Right lobe of liver (tissue), 6 donors: Measurements from ENCODE around the gene SPTY2D1. TPM values are rescaled to one million over a fixed set of nuclear protein-coding genes. Genes with fewer than 3 reads are reported as not detected.
"Not testable (repeated sequence)": the region's sequence is repeated elsewhere in the genome, so short reads cannot be mapped to it uniquely, and the experiment has no call there.

Experiments used
- ATAC-seq, 4 donors: fragments of 200-7000 bp; cut with Tn5 transposase; one replicate each; pipeline ENCODE4 v1.9.1; 2020; ENCODE audit warnings: mild to moderate bottlenecking in 4 of 4, moderate library complexity in 4 of 4
- DNase-seq, 3 donors: peaks; one replicate each; pipeline ENCODE4 v3.0.0-alpha.2; 2020
- H3K27ac ChIP-seq, 3 donors: fragments of 200-600 bp; one replicate each; pipeline ENCODE4 v1.8.0; 2022
- H3K27me3 ChIP-seq, 2 donors: fragments of 200-600 bp; one replicate each; pipeline ENCODE4 v1.8.0; 2022
- H3K36me3 ChIP-seq, 4 donors: fragments of 200-600 bp; sonication (generic) in 1 of 4; one replicate each; pipeline versions ENCODE4 v1.5.1 to v1.8.0; 2017 to 2022; ENCODE audit warnings: control low read depth in 1 of 4
- H3K4me1 ChIP-seq, 4 donors: fragments of 200-600 bp; sonication (generic) in 1 of 4; one replicate each; pipeline versions ENCODE4 v1.5.1 to v1.8.0; 2017 to 2022; ENCODE audit warnings: control low read depth in 1 of 4
- H3K4me3 ChIP-seq, 3 donors: fragments of 200-600 bp; one replicate each; pipeline ENCODE4 v1.8.0; 2022
- H3K9me3 ChIP-seq, 4 donors: fragments of 200-600 bp; sonication (generic) in 1 of 4; one replicate each; pipeline versions ENCODE4 v1.5.1 to v1.8.0; 2017 to 2022; ENCODE audit warnings: control low read depth in 1 of 4
- POLR2A ChIP-seq: fragments of 450-650 bp; IDR thresholded peaks from one replicate; pipeline ENCODE4 v1.6.1; 2017; ENCODE audit warnings: antibody characterized with exemption, mild to moderate bottlenecking
- WGBS: methylation state at CpG from one replicate; pipeline ENCODE4 v1.1.6; 2018; ENCODE audit warnings: low coverage, low lambda C conversion rate; ENCODE audit not compliant: insufficient coverage; ENCODE audit errors: missing lambda C conversion rate; 5-methylcytosine and 5-hydroxymethylcytosine counted together
- intact Hi-C, 2 donors: fragments of 100-400 bp; cut with DNase I; formaldehyde crosslinking; loops; one replicate each; pipeline versions ENCODE4 v1.11.2 to v1.14.1; 2022
- total RNA-seq, 6 experiments: library from RNA; depleted of rRNA in 2 of 6; stranded (reverse); fragments of >200 nt in 2 of 6; fragmentation: NEBNext Ultra II Directional in 3 of 6; extraction: Animal tissue kit (Norgen Biotek cat#: 25700) in 3 of 6; gene quantifications; one replicate each; pipeline versions ENCODE4 v1.1.0 to v1.2.4, GENCODE V29; 2016 to 2023
- TF ChIP-seq, protein P1 (sequence below), 4 donors: fragments of 200-600 bp in 3 of 4; fragments of 450-650 bp in 1 of 4; IDR thresholded peaks; one replicate each; pipeline versions ENCODE4 v1.5.1 to v1.8.0; 2016 to 2022; ENCODE audit warnings: antibody characterized with exemption in 4 of 4, mild to moderate bottlenecking in 2 of 4
- donor health status: DM: no; HTN: yes; CAD: no.
- donor health status: DM: no; HTN: no; CAD: no.
- donor health status: DM: no; HTN: no; CAD: no.
- donor health status: DM: no; HTN: yes; CAD: no.
- donor health status: DM: no; HTN: yes; CAD: no.

SPTY2D1 gene
- total RNA-seq, 6 experiments from 2014 or later = 6.3 to 14.7 (median 8.4) TPM

- no peaks in the 10 kb centered on the region for H3K4me1 ChIP-seq
- ATAC-seq = no peak
- TF ChIP-seq, protein P1, sequence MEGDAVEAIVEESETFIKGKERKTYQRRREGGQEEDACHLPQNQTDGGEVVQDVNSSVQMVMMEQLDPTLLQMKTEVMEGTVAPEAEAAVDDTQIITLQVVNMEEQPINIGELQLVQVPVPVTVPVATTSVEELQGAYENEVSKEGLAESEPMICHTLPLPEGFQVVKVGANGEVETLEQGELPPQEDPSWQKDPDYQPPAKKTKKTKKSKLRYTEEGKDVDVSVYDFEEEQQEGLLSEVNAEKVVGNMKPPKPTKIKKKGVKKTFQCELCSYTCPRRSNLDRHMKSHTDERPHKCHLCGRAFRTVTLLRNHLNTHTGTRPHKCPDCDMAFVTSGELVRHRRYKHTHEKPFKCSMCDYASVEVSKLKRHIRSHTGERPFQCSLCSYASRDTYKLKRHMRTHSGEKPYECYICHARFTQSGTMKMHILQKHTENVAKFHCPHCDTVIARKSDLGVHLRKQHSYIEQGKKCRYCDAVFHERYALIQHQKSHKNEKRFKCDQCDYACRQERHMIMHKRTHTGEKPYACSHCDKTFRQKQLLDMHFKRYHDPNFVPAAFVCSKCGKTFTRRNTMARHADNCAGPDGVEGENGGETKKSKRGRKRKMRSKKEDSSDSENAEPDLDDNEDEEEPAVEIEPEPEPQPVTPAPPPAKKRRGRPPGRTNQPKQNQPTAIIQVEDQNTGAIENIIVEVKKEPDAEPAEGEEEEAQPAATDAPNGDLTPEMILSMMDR (IDR thresholded peaks at IDR 0.05) = no peak
- TF ChIP-seq POLR2A = no peak
- no peaks in the 10 kb centered on the region for H3K27me3 ChIP-seq
- 85% methylated on average over 6 of the region's 7 CpGs for WGBS
- intact Hi-C loops = no loop called here
- no peaks in the 10 kb centered on the region for H3K36me3 ChIP-seq
- H3K27ac ChIP-seq = no peak within 1 kb of the TSS
- no peak for DNase-seq
- no peak within 1 kb of the TSS for H3K4me3 ChIP-seq
- H3K9me3 ChIP-seq = no peaks in the 10 kb centered on the region
These were observed 34.4 kb downstream of the SPTY2D1 start, which contains the start of gene MISFA for GRCh38 chr11:18599739-18600230. TSS of gene MISFA (plus strand) at chr11:18599789. CDS start at chr11:18599929, 140 bp downstream.

DNA sequence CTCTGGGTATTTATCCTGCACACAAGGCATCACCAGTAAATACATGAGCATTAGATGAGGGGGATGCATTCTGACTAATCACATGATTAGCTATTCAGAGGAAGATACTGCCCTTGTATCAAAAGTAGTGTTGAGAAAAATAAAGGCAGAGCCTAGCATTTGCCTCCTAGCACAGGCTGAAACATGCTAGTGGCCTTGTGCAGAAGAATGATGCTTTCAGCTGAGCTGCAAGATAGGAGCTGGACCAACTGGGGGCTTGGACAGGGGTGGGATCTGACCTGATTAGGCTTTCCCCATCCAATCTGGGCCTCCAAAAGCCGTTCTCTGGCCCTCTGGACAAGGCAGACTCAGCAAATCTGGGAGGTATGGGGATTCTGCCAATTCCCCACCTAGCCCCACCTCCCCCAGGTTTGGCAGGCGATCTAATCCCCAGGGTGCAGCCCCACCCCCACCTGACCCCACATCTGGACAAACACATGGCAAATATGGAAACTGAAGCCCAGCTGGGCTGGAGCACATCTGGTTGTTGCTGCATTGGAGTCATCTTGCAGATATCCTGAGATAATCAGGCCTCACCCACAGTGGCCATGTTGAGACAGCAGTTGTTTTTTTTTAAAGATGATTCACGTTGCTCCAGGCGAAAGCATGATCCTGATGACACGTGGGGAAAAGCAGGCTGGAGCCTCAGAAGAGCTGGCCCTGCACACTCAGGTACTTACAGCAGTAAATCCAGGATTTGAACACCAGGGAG lies 39.0 kb downstream of the SPTY2D1 start:
- H3K4me3 ChIP-seq = no peak overlapping the region
- ATAC-seq (no peak), DNase-seq (no peak)
- no peak overlapping the region for H3K27ac ChIP-seq
- TF ChIP-seq, protein P1 (IDR thresholded peaks at IDR 0.05) = no peak
- no peak for TF ChIP-seq POLR2A
- H3K4me1 ChIP-seq = peaks cover 0 to 4% (median 0%) of the 10 kb centered on the region in 4 donors
- H3K27me3 ChIP-seq = no peaks in the 10 kb centered on the region
- H3K36me3 ChIP-seq = no peaks in the 10 kb centered on the region
- no peaks in the 10 kb centered on the region for H3K9me3 ChIP-seq
- 65% methylated on average over 3 of the region's 5 CpGs for WGBS
- intact Hi-C loops = no loop called here

GRCh38 chr11:18594088-18594487 lies 40.1 kb downstream of the SPTY2D1 start:
- WGBS = 86% methylated on average over 4 of the region's 5 CpGs
- H3K27me3 ChIP-seq, H3K4me3 ChIP-seq, H3K9me3 ChIP-seq, ATAC-seq, H3K36me3 ChIP-seq, H3K27ac ChIP-seq, intact Hi-C loops, DNase-seq: not testable (repeated sequence)
- peaks cover 0 to 14% (median 0%) of the 10 kb centered on the region in 4 donors for H3K4me1 ChIP-seq

DNA sequence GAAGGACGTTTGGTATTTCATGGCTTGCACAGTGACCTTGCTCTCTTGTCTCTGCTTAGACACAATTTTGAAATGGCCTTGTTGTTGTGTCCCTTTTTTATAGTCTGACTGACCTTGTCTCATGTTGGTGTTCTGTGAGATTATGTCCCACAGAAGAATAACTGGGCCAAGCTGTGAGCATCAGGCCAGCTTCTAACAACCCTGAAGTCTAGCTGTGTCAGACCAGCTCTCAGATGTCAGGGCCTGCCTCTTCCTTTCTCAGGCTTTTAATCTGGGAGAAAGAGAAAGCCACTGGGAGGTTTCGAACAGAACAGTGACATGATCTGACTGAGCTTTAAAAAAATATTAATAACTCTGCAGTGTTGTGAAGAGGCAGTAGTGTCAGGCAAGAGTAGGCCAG lies 43.6 kb downstream of the SPTY2D1 start:
- Histone ChIP-seq H3K4me3 (no peak overlapping the region), H3K27me3 (no peaks in the 10 kb centered on the region)

More for the DNA sequence above, 43.6 kb downstream of the SPTY2D1 start:
- 58% methylated on average over 2 of the region's 2 CpGs for WGBS
- no peak for DNase-seq
- intact Hi-C loops = no loop called here
- TF ChIP-seq POLR2A = no peak
- TF ChIP-seq, protein P1 (IDR thresholded peaks at IDR 0.05) = no peak
- Histone ChIP-seq H3K27ac (no peak overlapping the region), H3K9me3 (no peaks in the 10 kb centered on the region), H3K4me1 (peaks cover 0 to 23% (median 6%) of the 10 kb centered on the region in 4 donors), H3K36me3 (no peaks in the 10 kb centered on the region)
- no peak for ATAC-seq
